HCT116 (cell line): Measurements from ENCODE around the gene SLC23A1. TPM values are rescaled to one million over a fixed set of nuclear protein-coding genes. Genes with fewer than 3 reads are reported as not detected.

Experiments
- ATAC-seq: fragments of 200-7000 bp; cut with Tn5 transposase; 2 replicates; pipeline ENCODE4 v1.9.1; 2020; ENCODE audit warnings: mild to moderate bottlenecking, moderate library complexity
- BruUV-seq: library from RNA; stranded (reverse); fragments of 400-500 nt; replicated peaks from 2 replicates; lab custom pipeline; 2021; lab: Mats Ljungman, UMichigan
- CTCF ChIA-PET: fragments of 300-600 bp; sonication (Branson Sonifier 250); formaldehyde crosslinking; loops from one replicate; lab custom pipeline; 2021; ENCODE audit warnings: antibody characterized with exemption; lab: Charles Lee
- POLR2A ChIA-PET: fragments of 300-600, 350-600 bp; sonication (Branson Sonifier 250); formaldehyde crosslinking; loops from one replicate; lab custom pipeline; 2021; ENCODE audit warnings: antibody characterized with exemption; lab: Charles Lee
- RAD21 ChIA-PET, 2 experiments: fragments of 300-600 bp; sonication (Branson Sonifier 250); formaldehyde crosslinking; loops; one replicate each; lab custom pipeline; 2023; ENCODE audit warnings: low total read pairs in 2 of 2; ENCODE audit not compliant: uncharacterized antibody in 2 of 2, unreplicated experiment in 2 of 2, low non-redundant PET in 1 of 2; lab: Charles Lee
- DNase-seq: peaks from one replicate; pipeline ENCODE4 v3.0.0-alpha.2; 2010; ENCODE audit warnings: low read depth, low spot score
- H2AFZ ChIP-seq: fragments of 200-600 bp; shearing (Covaris generic), sonication (generic); 2 replicates; pipeline ENCODE4 v1.6.1; 2017; ENCODE audit warnings: low read depth, mixed run types, mixed read lengths, antibody characterized with exemption, low read length; ENCODE audit not compliant: poor library complexity, severe bottlenecking
- H3K27ac ChIP-seq: 2 replicates; pipeline ENCODE4 v1.5.1; 2012; ENCODE audit warnings: low read depth, low read length
- H3K27me3 ChIP-seq: fragments of 200-600 bp; sonication (generic); 2 replicates; pipeline ENCODE4 v1.6.1; 2016; ENCODE audit warnings: mixed run types, low read length, mixed read lengths; ENCODE audit not compliant: insufficient read depth
- H3K36me3 ChIP-seq, 2 experiments: fragments of 200-500 bp in 1 of 2; fragments of 200-600 bp in 1 of 2; sonication (Bioruptor generic) in 1 of 2; sonication (generic) in 1 of 2; 2 replicates each; pipeline versions ENCODE4 v1.5.1 to v1.6.1; 2014 to 2016; ENCODE audit warnings: low read length in 2 of 2, inconsistent platforms in 1 of 2, mixed read lengths in 1 of 2, mixed run types in 1 of 2; ENCODE audit not compliant: insufficient read depth in 2 of 2, control insufficient read depth in 1 of 2
- H3K4me1 ChIP-seq, 2 experiments: fragments of 200-600 bp in 1 of 2; sonication (generic) in 1 of 2; 2 replicates each; pipeline versions ENCODE4 v1.5.1 to v1.6.1; 2012 to 2017; ENCODE audit warnings: low read length in 2 of 2, inconsistent platforms in 1 of 2, mild to moderate bottlenecking in 1 of 2, mixed read lengths in 1 of 2, mixed run types in 1 of 2, moderate library complexity in 1 of 2; ENCODE audit not compliant: insufficient read depth in 2 of 2, control insufficient read depth in 1 of 2
- H3K4me2 ChIP-seq: fragments of 200-600 bp; sonication (generic); 2 replicates; pipeline ENCODE4 v1.6.1; 2017; ENCODE audit warnings: mixed run types, low read length, mixed read lengths
- H3K4me3 ChIP-seq, 2 experiments: fragments of 200-600 bp in 1 of 2; sonication (generic) in 1 of 2; replicated peaks in 1 of 2; 2 replicates each; pipeline ENCODE4 v1.5.1; 2011 to 2016; ENCODE audit warnings: low read length in 2 of 2, control low read depth in 1 of 2, low read depth in 1 of 2, mild to moderate bottlenecking in 1 of 2, mixed read lengths in 1 of 2, mixed run types in 1 of 2
- H3K79me2 ChIP-seq: fragments of 200-600 bp; sonication (generic); 2 replicates; pipeline ENCODE4 v1.6.1; 2017; ENCODE audit warnings: mild to moderate bottlenecking, mixed run types, low read length, moderate library complexity, mixed read lengths; ENCODE audit not compliant: insufficient read depth
- H3K9ac ChIP-seq: fragments of 200-600 bp; sonication (generic); 2 replicates; pipeline ENCODE4 v1.6.1; 2016; ENCODE audit warnings: low read length, mixed read lengths
- H3K9me2 ChIP-seq: fragments of 200-600 bp; sonication (generic), shearing (Covaris generic); 2 replicates; pipeline ENCODE4 v1.6.1; 2017; ENCODE audit warnings: mixed run types, mild to moderate bottlenecking, moderate library complexity; ENCODE audit not compliant: insufficient read depth
- H3K9me3 ChIP-seq, 2 experiments: fragments of 200-500 bp in 1 of 2; fragments of 200-600 bp in 1 of 2; sonication (Bioruptor generic) in 1 of 2; sonication (generic) in 1 of 2; 2 replicates each; pipeline ENCODE4 v1.6.1; 2014 to 2017; ENCODE audit warnings: low read length in 2 of 2, mixed read lengths in 2 of 2, inconsistent platforms in 1 of 2, low read depth in 1 of 2, mild to moderate bottlenecking in 1 of 2, mixed run types in 1 of 2, moderate library complexity in 1 of 2; ENCODE audit not compliant: control insufficient read depth in 1 of 2, insufficient read depth in 1 of 2
- H4K20me1 ChIP-seq: fragments of 200-600 bp; sonication (generic), shearing (Covaris generic); 2 replicates; pipeline ENCODE4 v1.6.1; 2017; ENCODE audit warnings: mixed run types, mild to moderate bottlenecking, moderate library complexity; ENCODE audit not compliant: insufficient read depth
- ATF3 ChIP-seq: IDR thresholded peaks from 2 replicates; pipeline ENCODE4 v1.6.1; 2012
- EGR1 ChIP-seq: IDR thresholded peaks from 2 replicates; pipeline ENCODE4 v1.6.1; 2012; ENCODE audit warnings: low read depth
- ELF1 ChIP-seq: IDR thresholded peaks from 2 replicates; pipeline ENCODE4 v1.6.1; 2012; ENCODE audit warnings: low read depth, borderline replicate concordance
- EZH2 ChIP-seq: fragments of 200-600 bp; sonication (generic); IDR thresholded peaks from 2 replicates; pipeline ENCODE4 v1.6.1; 2017; ENCODE audit warnings: antibody characterized with exemption, mixed run types
- EZH2phosphoT487 ChIP-seq: fragments of 200-600 bp; IDR thresholded peaks from 2 replicates; pipeline ENCODE4 v1.6.1; 2018; ENCODE audit warnings: antibody characterized with exemption, borderline replicate concordance
- FOSL1 ChIP-seq: IDR thresholded peaks from 2 replicates; pipeline ENCODE4 v1.6.1; 2012; ENCODE audit warnings: low read depth
- POLR2AphosphoS5 ChIP-seq: IDR thresholded peaks from 2 replicates; pipeline ENCODE4 v1.6.1; 2011; ENCODE audit warnings: mild to moderate bottlenecking, low read depth, low read length, moderate library complexity
- REST ChIP-seq: IDR thresholded peaks from 2 replicates; pipeline ENCODE4 v1.6.1; 2012; ENCODE audit warnings: low read depth
- SIN3A ChIP-seq: IDR thresholded peaks from 2 replicates; pipeline ENCODE4 v1.6.1; 2012; ENCODE audit warnings: low read depth
- SRF ChIP-seq: IDR thresholded peaks from 2 replicates; pipeline ENCODE4 v1.6.1; 2012; ENCODE audit warnings: low read depth
- TCF7L2 ChIP-seq: IDR thresholded peaks from 2 replicates; pipeline ENCODE4 v1.7.0; 2011; ENCODE audit warnings: borderline replicate concordance, inconsistent platforms; ENCODE audit not compliant: insufficient read depth, insufficient read length; ENCODE audit errors: extremely low read depth
- YY1 ChIP-seq: IDR thresholded peaks from 2 replicates; pipeline ENCODE4 v1.6.1; 2011; ENCODE audit warnings: low read length, low read depth, moderate library complexity, mild to moderate bottlenecking; ENCODE audit not compliant: insufficient replicate concordance; ENCODE audit errors: extremely low read depth
- ZBTB33 ChIP-seq: IDR thresholded peaks from 2 replicates; pipeline ENCODE4 v1.6.1; 2011; ENCODE audit warnings: mild to moderate bottlenecking, low read length, moderate library complexity; ENCODE audit not compliant: insufficient replicate concordance; ENCODE audit errors: extremely low read depth
- intact Hi-C: fragments of 100-400 bp; cut with micrococcal nuclease; formaldehyde crosslinking; loops from 2 replicates; pipeline ENCODE4 v1.10.0; 2022
- total RNA-seq: library from RNA; stranded (reverse); gene quantifications from one replicate; pipeline ENCODE4 v1.2.1, GENCODE V29; 2021; ENCODE audit not compliant: unreplicated experiment

Gene SLC23A1
- total RNA-seq, 1 experiment from 2014 or later: not detected

DNA sequence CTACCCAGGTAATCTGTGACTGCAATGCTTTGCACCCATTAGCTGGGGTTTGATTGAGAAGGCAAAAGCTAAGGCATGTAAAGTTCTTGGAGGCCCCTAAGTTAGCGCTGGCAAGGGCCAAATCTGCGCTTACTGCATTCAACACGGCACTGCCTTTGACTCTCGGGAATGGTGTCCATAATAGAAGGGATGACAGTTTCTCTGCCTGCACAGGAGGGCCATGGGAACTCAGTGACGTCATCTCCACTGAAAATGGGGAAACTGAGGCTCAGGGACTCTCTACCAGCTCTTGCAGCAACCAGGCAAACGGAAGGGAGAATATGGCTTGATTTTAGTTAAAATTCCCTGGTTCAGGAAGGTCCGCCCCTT lies 20.3 kb upstream of the SLC23A1 start:
- TSS peak; percentile 87 for BruUV-seq
- H4K20me1 ChIP-seq: no peaks in the 10 kb centered on the region
- ChIA-PET RAD21 (no interaction called here), POLR2A (interaction anchor here (1.0 kb wide), 2 partner anchors 11 to 109 kb away, joined by 3 to 4 read pairs; partner anchors contain the start of gene MATR3), CTCF (interaction anchor here (0.6 to 1.8 kb wide), 9 partner anchors 10 to 565 kb away, joined by 3 to 4 read pairs (median 3); no protein-coding TSS in a partner anchor)
- H3K4me2 ChIP-seq: peak overlapping the region; percentile 70
- H3K79me2 ChIP-seq: no peaks in the 10 kb centered on the region
- peak overlapping the region; percentile 92 for H3K27ac ChIP-seq
- TF ChIP-seq POLR2AphosphoS5 (peak; percentile 17; the same call in 1 of the 2 replicates), EGR1 (no peak), FOSL1 (no peak), ATF3 (no peak), EZH2phosphoT487 (no peak), ZBTB33 (no peak), ELF1 (no peak), TCF7L2 (no peak), REST (no peak), EZH2 (no peak), SIN3A (0 out of 2 replicates have a peak, but pooled peaks have one; percentile 37), SRF (no peak), YY1 (no peak)
- H2AFZ ChIP-seq: no peak overlapping the region
- H3K9me2 ChIP-seq: no peaks in the 10 kb centered on the region
- intact Hi-C loops: no loop called here
- no peaks in the 10 kb centered on the region for H3K36me3 ChIP-seq
- H3K27me3 ChIP-seq: no peaks in the 10 kb centered on the region
- peak overlapping the region; percentile 64 for H3K9ac ChIP-seq
- DNase-seq (no peak), ATAC-seq (peak; percentile 11)
- H3K9me3 ChIP-seq: no peaks in the 10 kb centered on the region
- H3K4me3 ChIP-seq: peak overlapping the region; percentile 49 to 58
- H3K4me1 ChIP-seq: peaks cover 11 to 19% of the 10 kb centered on the region in 2 experiments
